NCI-H187 treated with DMSO at 0.1 percent for 48 hours (cell line): ENCODE measurements around the gene KRT13.

Source experiments
- DNase-seq: peaks from one replicate; lab custom pipeline; 2025; lab: John Stamatoyannopoulos, UW

KRT13 gene

GRCh38 chr17:41466988-41467387, 38.4 kb downstream of the KRT13 start, which contains the start of gene KRT32:
KRT32 (minus strand) TSS chr17:41467386; CDS start chr17:41467325, 61 bp downstream.
- no peak for DNase-seq

GRCh38 chr17:41464682-41465081, 40.7 kb downstream of the KRT13 start:
- DNase-seq = no peak

- no peak for DNase-seq
These were observed 41.2 kb downstream of the KRT13 start for GRCh38 chr17:41464173-41464572.

GRCh38 chr17:41463746-41464145, 41.7 kb downstream of the KRT13 start:
- DNase-seq = no peak

- no peak for DNase-seq
These were observed 42.7 kb downstream of the KRT13 start for GRCh38 chr17:41462705-41463104.

- no peak for DNase-seq
These were observed 47.7 kb downstream of the KRT13 start for GRCh38 chr17:41457676-41458075.

- no peak for DNase-seq
These were observed 49.2 kb downstream of the KRT13 start for GRCh38 chr17:41456204-41456603.

GRCh38 chr17:41455236-41455635, 50.2 kb downstream of the KRT13 start:
- DNase-seq = no peak

- no peak for DNase-seq
These were observed 52.3 kb downstream of the KRT13 start for GRCh38 chr17:41453066-41453465.

GRCh38 chr17:41452281-41452680, 53.1 kb downstream of the KRT13 start:
- no peak for DNase-seq

GRCh38 chr17:41451154-41451728, 54.2 kb downstream of the KRT13 start:
- DNase-seq = no peak
